Fibroblast of villous mesenchyme (primary cell): ENCODE measurements around the gene SNUPN. TPM values are rescaled to one million over a fixed set of nuclear protein-coding genes. Genes with fewer than 3 reads are reported as not detected.
A peak's percentile ranks its signal among the peaks of the same experiment; 100 is the strongest.

Experiments used
- DNase-seq: peaks from one replicate; pipeline ENCODE4 v3.0.0-alpha.2; 2010; ENCODE audit warnings: low read depth
- H3K4me3 ChIP-seq: 2 replicates; pipeline ENCODE4 v1.5.1; 2011; ENCODE audit warnings: low read depth, mild to moderate bottlenecking, low read length
- total RNA-seq: library from RNA; depleted of rRNA; stranded (reverse); fragments of >200 nt; gene quantifications from 2 replicates; pipeline ENCODE4 v1.2.3, GENCODE V29; 2012
- TF ChIP-seq, protein P1 (sequence below): IDR thresholded peaks from 2 replicates; pipeline ENCODE4 v1.5.1; 2012; ENCODE audit warnings: low read depth, mild to moderate bottlenecking, low read length; ENCODE audit not compliant: insufficient read depth

SNUPN gene
- total RNA-seq, 1 donor: 28.1 TPM

DNA sequence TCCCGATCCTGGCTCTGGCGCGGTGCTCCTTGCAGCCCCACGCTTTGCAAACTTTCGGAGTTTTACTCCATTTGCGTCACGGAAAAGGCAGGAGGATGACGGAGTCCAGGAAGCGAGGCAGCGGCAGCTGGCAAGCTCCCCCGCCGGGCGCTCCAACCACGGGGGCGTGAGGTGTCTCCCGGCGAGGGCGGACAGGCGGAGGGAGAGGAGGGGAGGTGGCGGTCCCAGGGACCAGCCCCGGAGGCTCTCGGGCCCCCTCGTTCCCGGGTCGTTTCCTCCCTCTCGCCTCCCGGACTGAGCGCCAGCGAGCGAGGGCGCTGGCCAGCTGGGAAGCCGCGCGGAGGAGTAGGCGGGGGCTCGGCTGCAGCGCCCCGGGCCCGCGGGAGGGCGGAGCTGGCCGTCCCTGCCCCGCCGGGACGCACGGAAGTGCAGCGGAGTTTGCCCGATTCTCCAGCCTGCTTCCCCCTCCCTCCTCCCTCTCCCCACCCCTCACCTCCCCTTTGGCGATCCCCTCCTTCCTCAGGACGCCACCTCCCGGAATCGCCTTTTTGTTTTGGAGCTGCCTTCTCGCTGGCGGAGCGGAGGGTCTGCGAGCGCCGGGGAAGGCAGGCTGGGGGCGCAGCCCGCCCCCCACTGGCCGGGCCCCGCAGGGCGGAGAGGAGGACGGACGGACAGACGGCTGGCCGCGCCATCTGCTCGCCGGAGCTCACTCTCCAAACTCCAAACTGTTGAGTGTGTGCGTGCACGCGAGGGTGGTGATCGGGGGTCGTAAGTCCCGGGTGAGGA is 22.0 kb upstream of the SNUPN start, which contains the start of gene SNX33:
TSS of gene SNX33 (plus strand) at position 543 of the 786 bp plus-strand sequence. CDS start 1,191 bp downstream, outside the sequence.
- peak; percentile 89 for DNase-seq
- TF ChIP-seq, protein P1, sequence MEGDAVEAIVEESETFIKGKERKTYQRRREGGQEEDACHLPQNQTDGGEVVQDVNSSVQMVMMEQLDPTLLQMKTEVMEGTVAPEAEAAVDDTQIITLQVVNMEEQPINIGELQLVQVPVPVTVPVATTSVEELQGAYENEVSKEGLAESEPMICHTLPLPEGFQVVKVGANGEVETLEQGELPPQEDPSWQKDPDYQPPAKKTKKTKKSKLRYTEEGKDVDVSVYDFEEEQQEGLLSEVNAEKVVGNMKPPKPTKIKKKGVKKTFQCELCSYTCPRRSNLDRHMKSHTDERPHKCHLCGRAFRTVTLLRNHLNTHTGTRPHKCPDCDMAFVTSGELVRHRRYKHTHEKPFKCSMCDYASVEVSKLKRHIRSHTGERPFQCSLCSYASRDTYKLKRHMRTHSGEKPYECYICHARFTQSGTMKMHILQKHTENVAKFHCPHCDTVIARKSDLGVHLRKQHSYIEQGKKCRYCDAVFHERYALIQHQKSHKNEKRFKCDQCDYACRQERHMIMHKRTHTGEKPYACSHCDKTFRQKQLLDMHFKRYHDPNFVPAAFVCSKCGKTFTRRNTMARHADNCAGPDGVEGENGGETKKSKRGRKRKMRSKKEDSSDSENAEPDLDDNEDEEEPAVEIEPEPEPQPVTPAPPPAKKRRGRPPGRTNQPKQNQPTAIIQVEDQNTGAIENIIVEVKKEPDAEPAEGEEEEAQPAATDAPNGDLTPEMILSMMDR: peak; percentile 63

DNA sequence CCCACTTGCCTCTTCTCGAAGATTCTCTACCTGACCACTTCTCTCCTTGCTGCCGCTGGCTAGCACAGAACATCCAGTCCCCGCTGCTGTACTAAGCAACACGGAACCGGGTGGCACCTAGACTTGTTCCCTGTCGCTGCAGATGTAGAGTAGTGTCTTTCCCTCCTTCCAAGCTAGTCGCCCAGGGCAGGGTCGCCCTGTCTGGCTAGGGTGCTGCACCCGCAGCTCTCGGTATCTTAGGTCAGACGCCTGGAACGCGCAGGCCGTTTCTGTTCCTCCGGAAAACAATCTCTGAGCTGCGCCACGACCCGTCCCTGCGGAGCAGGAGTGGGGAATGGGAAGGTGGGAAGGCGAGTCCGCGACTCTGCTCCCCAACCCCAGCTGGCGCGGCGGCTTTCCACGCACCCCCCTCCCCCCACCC is 21.4 kb upstream of the SNUPN start:
- TF ChIP-seq, protein P1: no peak
- peak; percentile 31 for DNase-seq
- peak overlapping the region; percentile 91 for H3K4me3 ChIP-seq

More for the DNA sequence above, 22.0 kb upstream of the SNUPN start, which contains the start of gene SNX33:
- H3K4me3 ChIP-seq: peak within 1 kb of the TSS; percentile 91

DNA sequence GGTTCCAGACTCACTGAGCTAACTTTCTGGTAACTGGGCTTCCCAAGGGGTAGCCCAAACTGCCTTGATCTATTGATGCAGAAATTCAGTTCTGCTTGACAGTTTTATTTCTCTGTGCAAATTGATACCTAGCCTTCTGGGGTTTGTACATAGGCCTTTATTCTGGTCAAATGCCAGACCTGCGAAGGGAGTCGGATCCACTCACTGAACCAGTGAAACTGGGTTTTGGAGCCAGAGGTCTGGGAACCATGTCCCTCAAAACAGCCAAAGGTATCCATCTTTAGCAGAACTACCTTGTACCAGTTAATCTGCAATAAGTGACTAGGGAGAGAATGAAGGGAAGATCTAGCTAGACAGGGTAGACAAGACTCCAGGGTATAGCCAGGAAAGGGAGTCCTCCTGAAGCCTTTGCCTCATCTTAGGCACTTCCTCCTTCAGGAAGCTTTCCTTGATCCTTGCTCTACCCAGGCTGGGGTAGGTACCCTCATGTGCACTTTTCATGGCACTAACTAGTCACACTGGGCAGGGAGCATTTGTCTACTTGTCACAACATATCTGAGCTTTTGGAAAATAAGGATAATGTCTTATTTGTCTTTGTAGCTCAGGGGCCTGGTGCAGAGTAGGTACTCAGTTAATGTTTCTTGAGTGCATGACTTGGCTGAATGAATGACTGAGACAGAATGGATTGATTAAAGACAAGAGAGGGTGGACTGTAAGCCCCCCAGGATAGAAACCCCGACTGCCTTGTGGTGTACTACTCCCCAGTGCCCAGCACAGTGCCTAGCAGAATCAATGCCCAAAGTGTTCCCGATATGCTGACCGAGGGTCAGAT is 20.8 kb upstream of the SNUPN start:
- TF ChIP-seq, protein P1: no peak
- no peak for DNase-seq

DNA sequence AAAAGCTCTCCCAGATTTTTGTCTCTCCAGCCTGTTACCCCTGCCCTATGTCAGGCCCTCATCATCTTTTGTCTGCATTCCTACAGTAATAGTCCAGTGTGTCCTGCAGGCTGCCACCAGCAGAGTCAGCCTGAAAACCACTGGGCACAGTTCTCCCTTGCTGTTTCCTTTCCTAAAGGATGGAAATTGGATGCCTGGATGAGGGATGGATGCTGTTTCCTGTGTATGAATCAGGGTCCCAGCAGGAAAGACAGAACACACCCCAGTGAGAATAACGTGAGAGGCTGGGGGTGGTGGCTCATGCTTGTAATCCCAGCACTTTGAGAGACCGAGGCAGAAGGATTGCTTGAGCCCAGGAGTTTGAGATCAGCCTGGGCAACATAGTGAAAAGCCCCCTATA is 18.9 kb upstream of the SNUPN start:
- no peak for DNase-seq
- no peak overlapping the region for H3K4me3 ChIP-seq
- TF ChIP-seq, protein P1: no peak

More for the DNA sequence above, 20.8 kb upstream of the SNUPN start:
- peak overlapping the region; percentile 91 for H3K4me3 ChIP-seq

DNA sequence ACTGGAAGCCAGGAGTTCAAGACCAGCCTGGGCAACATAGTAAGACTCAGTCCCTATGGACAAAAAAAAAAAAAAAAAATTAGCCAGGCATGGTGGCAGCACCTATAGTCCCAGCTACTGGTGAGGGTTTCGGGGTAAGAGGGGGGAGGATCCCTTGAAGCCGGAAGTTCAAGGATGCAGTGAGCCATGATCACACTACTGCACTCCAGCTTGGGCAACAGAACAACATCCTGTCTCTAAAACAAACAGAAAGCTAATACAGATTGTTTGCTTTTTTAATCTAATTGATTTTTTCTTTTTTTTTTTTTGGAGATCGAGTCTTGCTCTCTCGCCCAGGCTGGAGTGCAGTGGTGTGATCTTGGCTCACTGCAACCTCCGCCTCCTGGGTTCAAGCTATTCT is 16.1 kb upstream of the SNUPN start:
- no peak overlapping the region for H3K4me3 ChIP-seq
- TF ChIP-seq, protein P1: no peak
- DNase-seq: no peak

DNA sequence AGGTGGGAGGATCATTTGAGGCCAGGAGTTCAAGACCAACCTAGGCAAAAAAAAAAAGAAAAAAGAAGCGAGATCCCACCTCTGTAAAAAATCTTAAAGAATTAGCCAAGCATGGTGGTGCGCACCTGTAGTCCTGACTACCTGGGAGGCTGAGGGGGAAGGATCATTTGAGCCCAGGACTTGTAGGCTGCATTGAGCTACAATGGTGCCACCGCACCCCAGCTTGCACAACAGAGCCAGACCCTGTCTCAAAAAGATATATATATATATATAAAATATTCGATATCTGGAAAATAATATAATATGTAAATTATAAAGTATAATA is 15.6 kb upstream of the SNUPN start:
- TF ChIP-seq, protein P1: no peak
- H3K4me3 ChIP-seq: no peak overlapping the region
- no peak for DNase-seq
